Activated T-cell treated with anti-CD3 and anti-CD28 coated beads for 4 hours (primary cell): ENCODE results near the gene BCKDK.
"Not testable (repeated sequence)": the region's sequence is repeated elsewhere in the genome, so short reads cannot be mapped to it uniquely, and the experiment has no call there.

Experiments used
- DNase-seq: peaks from one replicate; pipeline ENCODE4 v3.0.0-alpha.2; 2020

BCKDK gene

GRCh38 chr16:31129568-31130335, 21.6 kb downstream of the BCKDK start:
- DNase-seq, result no peak

DNA sequence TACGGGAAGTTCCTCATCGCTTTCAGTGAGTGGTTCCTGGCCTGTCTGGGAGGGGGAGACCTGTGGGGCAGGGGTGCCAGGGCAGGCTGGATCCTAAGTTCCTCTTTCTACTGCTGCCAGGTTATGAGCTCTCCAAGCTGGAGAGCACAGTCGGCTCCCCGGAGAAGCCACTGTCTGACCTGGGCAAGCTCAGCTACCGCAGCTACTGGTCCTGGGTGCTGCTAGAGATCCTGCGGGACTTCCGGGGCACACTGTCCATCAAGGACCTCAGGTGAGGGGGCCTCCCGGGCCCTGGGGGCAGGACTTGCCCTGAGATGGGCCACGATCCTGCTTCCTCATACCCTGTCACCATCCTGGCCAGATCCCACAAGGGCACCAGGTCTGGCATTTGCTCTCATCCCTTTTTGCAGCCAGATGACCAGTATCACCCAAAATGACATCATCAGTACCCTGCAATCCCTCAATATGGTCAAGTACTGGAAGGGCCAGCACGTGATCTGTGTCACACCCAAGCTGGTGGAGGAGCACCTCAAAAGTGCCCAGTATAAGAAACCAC, 22.2 kb downstream of the BCKDK start:
- DNase-seq, result no peak

DNA sequence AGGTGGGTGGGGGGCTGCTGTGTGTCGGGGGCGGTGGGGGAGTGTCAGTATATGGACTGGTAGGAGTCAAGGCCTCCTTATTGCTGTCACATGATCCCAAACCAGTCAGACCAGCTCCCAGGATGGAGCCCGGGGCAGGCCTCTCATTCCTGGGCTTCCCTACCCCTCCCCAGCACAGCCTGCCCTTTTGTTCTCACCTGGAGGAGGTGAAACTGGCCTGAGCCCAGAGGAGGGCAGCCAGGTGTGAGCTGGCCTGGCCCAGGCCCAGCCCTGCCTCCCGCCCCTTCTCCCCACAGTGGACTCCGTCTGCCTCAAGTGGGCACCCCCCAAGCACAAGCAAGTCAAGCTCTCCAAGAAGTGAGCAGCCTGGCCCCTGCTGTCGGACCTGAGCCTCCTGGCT, 22.7 kb downstream of the BCKDK start:
- DNase-seq, result no peak

GRCh38 chr16:31131416-31131815, 23.2 kb downstream of the BCKDK start:
- no peak for DNase-seq

DNA sequence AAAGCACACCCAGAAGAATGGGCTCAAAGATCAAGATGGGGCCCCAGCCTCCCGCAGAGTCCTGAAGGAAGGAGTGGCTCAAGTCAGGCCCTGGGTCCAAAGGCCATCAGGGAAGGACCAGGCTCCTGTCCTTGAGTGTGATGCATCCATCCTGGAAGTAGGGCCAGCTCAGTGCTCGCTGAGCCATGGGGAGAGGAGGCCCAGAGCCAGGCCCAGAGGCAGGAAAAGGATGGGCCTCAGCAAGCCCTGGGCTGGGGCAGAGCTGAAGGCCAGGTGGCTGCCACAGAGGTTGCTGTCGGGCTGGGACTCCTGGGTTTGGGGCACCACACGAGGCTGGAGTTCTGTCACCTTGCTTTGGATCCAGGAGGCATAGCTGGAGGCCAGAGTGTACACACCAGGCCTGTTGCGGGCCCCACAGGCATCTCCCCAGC, 23.7 kb downstream of the BCKDK start:
- DNase-seq, result no peak

DNA sequence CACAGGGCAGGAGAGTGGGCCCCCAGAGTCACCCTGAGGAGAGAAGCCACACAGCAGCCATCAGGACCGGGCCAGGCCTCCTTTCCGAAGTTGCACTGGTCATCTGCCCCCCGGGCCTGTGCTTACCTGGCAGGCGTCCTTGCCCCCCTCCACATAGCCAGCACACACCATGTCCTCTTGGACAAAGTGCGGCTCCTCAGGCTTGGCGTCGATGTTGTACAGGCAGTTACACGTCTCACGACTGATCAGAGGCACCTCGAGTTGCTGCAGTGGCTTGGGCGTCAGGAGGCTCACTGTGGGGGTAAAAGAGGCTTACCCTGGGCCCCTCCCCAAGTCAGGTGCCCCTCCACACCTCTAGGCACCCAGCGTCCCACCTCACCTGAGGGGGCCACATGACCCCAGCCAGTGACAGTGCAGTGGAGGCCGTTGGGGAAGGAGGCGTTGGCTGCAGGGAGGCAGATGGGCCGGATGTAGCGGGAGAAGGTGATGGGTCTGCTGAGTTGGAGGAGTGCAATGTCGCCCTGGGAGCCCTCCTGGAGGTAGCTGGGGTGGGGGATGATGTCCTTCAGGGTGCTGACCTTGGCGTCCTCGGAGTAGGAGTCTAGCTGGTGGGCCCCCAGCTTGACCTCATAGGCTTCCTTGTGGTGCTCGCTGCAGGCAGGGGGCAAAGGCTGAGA, 24.3 kb downstream of the BCKDK start:
- DNase-seq, result no peak

DNA sequence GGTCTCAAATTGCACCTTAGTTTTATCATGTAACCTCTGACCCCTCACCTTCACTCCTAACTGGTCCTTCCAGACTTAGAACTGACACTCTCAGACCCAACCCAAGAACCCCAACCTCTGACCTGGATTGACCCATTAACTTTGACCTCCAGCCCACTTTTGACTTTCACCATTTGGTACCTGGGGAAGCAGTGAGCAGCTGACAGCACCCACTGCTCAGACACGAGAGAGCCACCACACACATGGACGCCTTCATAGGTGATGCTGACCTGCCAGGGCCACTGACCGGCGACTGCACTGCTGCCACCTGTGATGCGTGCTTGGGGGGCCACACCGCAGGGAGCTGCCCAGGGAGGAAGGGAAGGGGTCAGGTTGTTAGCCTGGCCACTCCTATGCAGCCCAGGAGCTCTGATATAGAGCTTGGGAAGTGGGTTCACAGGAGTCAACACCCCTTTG, 24.9 kb downstream of the BCKDK start:
- DNase-seq, result no peak

GRCh38 chr16:31134091-31134571, 25.9 kb downstream of the BCKDK start:
- no peak for DNase-seq

GRCh38 chr16:31134625-31135534, 26.7 kb downstream of the BCKDK start:
- DNase-seq, result no peak

GRCh38 chr16:31135535-31136286, 27.5 kb downstream of the BCKDK start, which contains the start of gene PRSS8:
PRSS8 (minus strand) TSS chr16:31135727; CDS start chr16:31135498, 229 bp downstream.
- DNase-seq, result no peak

DNA sequence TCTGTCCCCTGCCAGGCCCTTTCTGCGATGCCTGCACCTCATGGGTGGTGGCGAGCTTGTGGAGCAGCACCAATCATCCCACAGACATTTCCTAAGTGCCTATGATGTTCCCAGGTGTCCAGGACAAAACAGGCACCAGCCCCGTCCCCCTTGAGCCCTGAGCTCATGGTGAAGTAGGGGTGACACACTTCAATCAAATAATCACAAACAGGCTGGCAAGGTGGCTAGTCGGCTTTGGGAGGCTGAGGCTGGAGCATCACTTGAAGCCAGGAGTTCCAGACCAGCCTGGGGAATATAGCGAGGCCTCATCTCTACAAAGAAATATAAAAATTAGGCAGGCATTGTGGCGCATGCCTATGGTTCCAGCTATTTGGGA, 28.1 kb downstream of the BCKDK start:
- no peak for DNase-seq

- DNase-seq, result not testable (repeated sequence)
These were observed 28.8 kb downstream of the BCKDK start for GRCh38 chr16:31136822-31137499.

DNA sequence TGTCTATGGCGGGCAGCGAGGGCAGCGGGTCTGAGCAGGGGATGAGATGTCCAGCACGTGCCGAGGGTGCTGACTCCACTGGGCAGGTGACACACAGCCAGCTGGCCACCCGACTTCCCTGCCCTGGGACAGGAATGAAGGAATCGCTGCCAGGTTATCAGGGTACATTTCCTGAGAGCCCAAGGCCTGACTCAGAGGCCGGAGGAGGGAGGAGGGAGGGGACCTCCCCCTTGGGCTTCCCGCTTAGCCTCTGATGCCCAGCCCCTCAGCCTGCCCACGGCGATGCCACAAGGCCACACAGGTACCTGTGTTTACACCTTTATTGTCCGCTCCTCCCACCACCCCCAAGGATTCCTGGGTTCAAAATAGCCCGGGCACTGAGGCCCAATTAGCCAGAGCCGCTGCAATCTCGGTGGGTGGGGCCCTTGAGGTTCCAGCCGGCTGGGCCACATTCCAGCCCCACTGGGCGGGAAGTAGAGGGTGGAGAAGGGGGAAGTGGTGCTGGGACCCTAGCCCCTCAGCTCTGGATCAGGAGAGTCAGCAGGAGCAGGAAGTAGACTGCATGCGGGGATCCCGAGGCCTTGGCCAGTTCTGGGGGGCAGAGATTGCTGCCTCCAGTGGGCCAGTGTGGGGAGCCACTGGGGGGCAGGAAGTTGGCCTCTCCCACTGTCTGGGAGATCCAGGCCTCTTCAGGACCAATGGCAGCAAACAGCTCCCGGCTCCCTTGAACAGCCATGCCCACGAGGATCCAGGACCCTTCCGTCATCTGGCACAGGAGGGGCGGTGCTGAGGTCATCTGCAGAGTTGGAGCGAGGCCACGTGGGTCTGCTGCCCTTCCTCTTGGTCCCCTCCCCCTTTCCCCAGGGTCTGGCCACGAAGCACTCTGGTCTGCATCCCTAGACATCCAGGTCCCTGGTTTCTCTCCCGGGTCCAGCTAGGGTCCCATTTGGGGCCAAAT, 30.7 kb downstream of the BCKDK start:
- no peak for DNase-seq

- DNase-seq, result not testable (repeated sequence)
These were observed 32.9 kb downstream of the BCKDK start for GRCh38 chr16:31141071-31141469.

DNA sequence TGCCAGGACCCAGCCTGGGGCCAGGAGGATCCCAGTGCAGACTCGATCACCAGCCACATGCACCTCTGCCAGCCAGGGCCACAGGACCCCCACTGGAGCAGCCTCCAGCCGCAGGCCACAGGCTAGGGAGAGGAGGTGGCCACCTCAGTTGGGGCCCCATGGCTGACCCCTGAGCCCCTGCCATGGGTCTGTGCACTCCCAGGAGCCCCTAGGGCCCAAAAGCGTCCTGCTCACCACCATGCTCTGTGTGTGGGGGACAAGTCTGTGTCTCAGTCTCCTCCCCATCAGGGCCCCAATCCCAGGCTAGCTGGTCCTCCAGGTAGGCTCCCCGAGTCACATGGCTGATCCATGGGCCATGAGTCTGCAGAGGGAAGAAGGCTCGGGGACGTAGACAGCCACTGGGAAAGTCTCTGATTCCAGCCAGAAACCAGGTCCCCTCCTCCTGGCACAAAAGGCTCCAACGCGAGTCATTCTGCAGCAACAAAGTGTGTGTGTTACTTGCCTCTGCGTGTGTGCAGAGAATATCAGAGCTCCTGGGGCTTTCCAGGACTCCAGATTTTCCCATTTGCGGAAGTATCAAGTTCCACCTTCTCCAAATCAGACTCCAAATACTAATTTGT, 33.4 kb downstream of the BCKDK start:
- no peak for DNase-seq

DNA sequence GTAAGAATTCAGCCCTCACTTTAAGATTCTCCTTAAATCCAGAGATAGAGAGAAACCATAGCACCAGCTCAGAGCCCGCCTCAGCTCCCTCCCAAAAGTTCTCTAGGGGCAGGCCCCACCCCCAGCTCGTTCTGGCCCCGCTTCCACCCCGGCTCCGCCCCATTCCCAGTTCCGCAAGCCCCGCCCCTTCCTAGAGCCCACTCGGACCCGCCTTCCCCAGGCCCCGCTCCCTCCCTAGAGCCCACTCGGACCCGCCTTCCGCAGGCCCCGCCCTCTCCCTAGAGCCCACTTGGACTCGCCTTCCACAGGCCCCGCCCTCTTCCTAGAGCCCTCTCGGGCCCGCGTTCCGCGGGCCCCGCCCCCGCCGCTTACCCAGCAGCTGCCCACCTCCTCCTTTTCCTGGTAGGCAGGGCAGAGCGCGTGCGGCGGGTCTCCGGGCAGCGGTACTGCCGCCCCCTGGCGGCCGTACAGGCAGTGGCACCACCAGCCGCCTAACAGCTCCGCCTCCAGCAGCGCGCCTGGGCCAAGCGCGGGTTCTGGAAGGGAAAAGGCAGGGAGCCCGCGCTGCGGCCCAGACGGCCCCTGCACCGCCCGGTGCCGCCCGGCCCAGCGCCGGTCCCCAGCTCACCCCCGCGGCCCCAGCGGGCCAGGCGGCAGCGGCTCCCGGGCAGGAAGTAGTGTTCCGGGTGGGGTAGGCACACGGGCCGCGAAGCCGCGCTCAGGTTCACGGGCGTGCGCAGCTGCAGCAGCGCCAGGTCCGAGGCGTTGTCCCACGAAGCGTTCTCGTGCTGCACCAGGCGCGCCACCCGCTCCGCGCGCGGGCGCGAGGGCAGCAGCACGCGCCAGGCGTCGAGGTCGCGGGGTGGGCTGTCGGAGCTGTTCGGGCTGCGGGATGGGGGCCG, 34.2 kb downstream of the BCKDK start:
- DNase-seq, result peak; percentile 94

GRCh38 chr16:31143011-31143693, 35.0 kb downstream of the BCKDK start:
- no peak for DNase-seq

DNA sequence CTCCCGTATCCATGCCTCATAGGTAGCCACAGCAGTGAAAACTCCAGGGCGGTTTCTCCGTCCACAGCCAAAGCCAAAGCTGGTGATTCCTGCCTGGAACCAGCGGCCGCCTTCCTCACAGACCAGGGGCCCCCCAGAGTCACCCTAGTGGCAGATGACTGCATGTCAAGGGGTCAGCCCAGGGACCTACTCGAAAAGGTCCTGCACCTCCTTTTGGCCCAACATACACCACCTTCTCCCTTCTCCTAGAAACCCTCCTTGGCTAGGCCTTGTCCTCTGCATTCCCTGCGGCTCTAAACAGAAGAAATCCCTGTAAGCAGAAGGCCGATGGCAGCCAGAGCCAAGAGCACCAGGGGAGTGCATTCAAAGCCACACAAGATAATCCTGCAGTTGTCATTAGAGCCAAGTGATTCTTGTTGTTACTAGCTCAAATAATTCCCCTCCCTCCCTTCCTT, 35.5 kb downstream of the BCKDK start:
- DNase-seq, result no peak
